GM23338 (cell line): ENCODE measurements around the gene ING5. TPM values are rescaled to one million over a fixed set of nuclear protein-coding genes. Genes with fewer than 3 reads are reported as not detected.

Experiments
- ATAC-seq: fragments of 200-7000 bp; cut with Tn5 transposase; 3 replicates; pipeline ENCODE4 v1.9.1; 2020
- DNase-seq: peaks from one replicate; pipeline ENCODE4 v3.0.0-alpha.2; 2015; ENCODE audit warnings: low spot score
- H2AFZ ChIP-seq: fragments of 200-600 bp; sonication (generic); 2 replicates; pipeline ENCODE4 v1.8.0; 2016; ENCODE audit warnings: antibody characterized with exemption, mild to moderate bottlenecking, moderate library complexity
- H3F3A ChIP-seq: fragments of 200-600 bp; sonication (generic); replicated peaks from 2 replicates; pipeline ENCODE4 v1.8.0; 2017; ENCODE audit warnings: antibody characterized with exemption, mixed run types, low read depth
- H3K27ac ChIP-seq: fragments of 200-600 bp; sonication (generic); 2 replicates; pipeline ENCODE4 v1.6.1; 2016; ENCODE audit warnings: low read depth
- H3K27me3 ChIP-seq: fragments of 200-600 bp; sonication (generic); 2 replicates; pipeline ENCODE4 v1.8.0; 2016; ENCODE audit warnings: mild to moderate bottlenecking, mixed run types, moderate library complexity; ENCODE audit not compliant: insufficient read depth
- H3K36me3 ChIP-seq: fragments of 200-600 bp; sonication (generic); 2 replicates; pipeline ENCODE4 v1.8.0; 2016; ENCODE audit warnings: mild to moderate bottlenecking; ENCODE audit not compliant: insufficient read depth
- H3K4me1 ChIP-seq: fragments of 200-600 bp; sonication (generic); 2 replicates; pipeline ENCODE4 v1.8.0; 2016; ENCODE audit warnings: mild to moderate bottlenecking, moderate library complexity; ENCODE audit not compliant: insufficient read depth
- H3K4me2 ChIP-seq: fragments of 200-600 bp; sonication (generic); 2 replicates; pipeline ENCODE4 v1.7.1; 2017; ENCODE audit warnings: mixed run types
- H3K4me3 ChIP-seq: fragments of 200-600 bp; sonication (generic); 2 replicates; pipeline ENCODE4 v1.6.1; 2016; ENCODE audit warnings: mixed run types
- H3K79me2 ChIP-seq: fragments of 200-600 bp; sonication (generic); replicated peaks from 2 replicates; pipeline ENCODE4 v1.8.0; 2017; ENCODE audit warnings: mild to moderate bottlenecking; ENCODE audit not compliant: insufficient read depth
- H3K9me2 ChIP-seq: fragments of 200-600 bp; sonication (generic); 2 replicates; pipeline ENCODE4 v1.8.0; 2017; ENCODE audit not compliant: insufficient read depth
- H4K20me1 ChIP-seq: fragments of 200-600 bp; sonication (generic); replicated peaks from 2 replicates; pipeline ENCODE4 v1.8.0; 2017; ENCODE audit warnings: mild to moderate bottlenecking; ENCODE audit not compliant: insufficient read depth
- H3K27ac Mint-ChIP-seq: 2 replicates; pipeline ENCODE4 v1.8.0; 2020; ENCODE audit warnings: inconsistent platforms, mild to moderate bottlenecking, moderate library complexity, mixed read lengths
- H3K27me3 Mint-ChIP-seq: 3 replicates; pipeline ENCODE4 v1.8.0; 2022; ENCODE audit warnings: low read depth, mild to moderate bottlenecking, moderate library complexity, mixed read lengths, inconsistent platforms; ENCODE audit not compliant: insufficient read depth, poor library complexity
- H3K36me3 Mint-ChIP-seq: 3 replicates; pipeline ENCODE4 v1.8.0; 2021; ENCODE audit warnings: low read depth, mild to moderate bottlenecking, inconsistent platforms, moderate library complexity, mixed read lengths
- H3K4me1 Mint-ChIP-seq: 3 replicates; pipeline ENCODE4 v1.8.0; 2020; ENCODE audit warnings: mild to moderate bottlenecking, inconsistent platforms, mixed read lengths
- H3K4me3 Mint-ChIP-seq: 3 replicates; pipeline ENCODE4 v1.8.0; 2021; ENCODE audit warnings: moderate library complexity, mild to moderate bottlenecking, inconsistent platforms, mixed read lengths
- H3K9me3 Mint-ChIP-seq: 3 replicates; pipeline ENCODE4 v1.8.0; 2020; ENCODE audit warnings: moderate library complexity, mild to moderate bottlenecking, inconsistent platforms, mixed read lengths
- CREB1 ChIP-seq: fragments of 250-450 bp; sonication (Bioruptor Pico); IDR thresholded peaks from 2 replicates; pipeline ENCODE4 v1.5.0; 2020; ENCODE audit warnings: low read depth, mild to moderate bottlenecking, moderate library complexity
- CTCF ChIP-seq, 2 experiments: fragments of 200-600 bp in 1 of 2; sonication (generic) in 1 of 2; conservative IDR thresholded peaks; 2 replicates each; pipeline versions ENCODE4 v1.5.1 to v1.6.1; 2016 to 2017; ENCODE audit warnings: antibody characterized with exemption in 2 of 2, low read depth in 2 of 2, mild to moderate bottlenecking in 2 of 2, moderate library complexity in 1 of 2
- ETS1 ChIP-seq: IDR thresholded peaks from 2 replicates; pipeline ENCODE4 v1.6.1; 2016; ENCODE audit warnings: antibody characterized with exemption
- EZH2 ChIP-seq: fragments of 200-600 bp; sonication (generic); IDR thresholded peaks from one replicate; pipeline ENCODE4 v1.8.0; 2017; ENCODE audit warnings: antibody characterized with exemption, mild to moderate bottlenecking, low read depth; ENCODE audit not compliant: unreplicated experiment
- EZH2phosphoT487 ChIP-seq: fragments of 200-600 bp; sonication (generic); IDR thresholded peaks from one replicate; pipeline ENCODE4 v1.8.1; 2018; ENCODE audit warnings: antibody characterized with exemption; ENCODE audit not compliant: unreplicated experiment
- JUNB ChIP-seq: IDR thresholded peaks from one replicate; pipeline ENCODE4 v1.6.1; 2016; ENCODE audit warnings: antibody characterized with exemption; ENCODE audit not compliant: unreplicated experiment
- NANOG ChIP-seq: IDR thresholded peaks from 2 replicates; pipeline ENCODE4 v1.6.1; 2016; ENCODE audit warnings: antibody characterized with exemption, borderline replicate concordance
- POLR2AphosphoS5 ChIP-seq: IDR thresholded peaks from 2 replicates; pipeline ENCODE4 v1.6.1; 2016; ENCODE audit warnings: antibody characterized with exemption, low read depth
- REST ChIP-seq: IDR thresholded peaks from one replicate; pipeline ENCODE4 v1.6.1; 2018; ENCODE audit warnings: antibody characterized with exemption; ENCODE audit not compliant: unreplicated experiment
- STAT1 ChIP-seq: IDR thresholded peaks from one replicate; pipeline ENCODE4 v1.6.1; 2016; ENCODE audit warnings: antibody characterized with exemption; ENCODE audit not compliant: unreplicated experiment
- ZNF114 ChIP-seq: fragments of 250-450 bp; sonication (Bioruptor Pico); IDR thresholded peaks from 2 replicates; pipeline ENCODE4 v1.5.0; 2020; ENCODE audit warnings: mild to moderate bottlenecking, moderate library complexity
- ZNF331 ChIP-seq: fragments of 250-450 bp; sonication (Bioruptor Pico); IDR thresholded peaks from 2 replicates; pipeline ENCODE4 v1.5.0; 2020; ENCODE audit warnings: low read depth, mild to moderate bottlenecking, moderate library complexity
- ZNF462 ChIP-seq: fragments of 250-450 bp; sonication (Bioruptor Pico); IDR thresholded peaks from 2 replicates; pipeline ENCODE4 v1.5.0; 2020; ENCODE audit warnings: mild to moderate bottlenecking, moderate library complexity
- polyA plus RNA-seq: library from polyadenylated mRNA; unstranded; fragments of >200 nt; fragmentation: Nextera tagmentation; extraction: Ambion mirVana; gene quantifications from 2 replicates; pipeline ENCODE4 v1.2.1, GENCODE V29; 2016
- total RNA-seq: library from RNA; depleted of rRNA; stranded (reverse); fragments of >200 nt; shearing (Covaris generic); gene quantifications from 2 replicates; pipeline ENCODE4 v1.2.3, GENCODE V29; 2014

The ING5 gene
- total and polyA plus RNA-seq, 2 experiments from 2014 or later: 25.7 to 42.5 TPM

GRCh38 chr2:241773511-241774418 lies 71.9 kb downstream of the ING5 start:
- H3K4me1 Mint-ChIP-seq: peaks cover 27% of the 10 kb centered on the region
- ATAC-seq (no peak), DNase-seq (no peak)
- Histone ChIP-seq H3K4me1 (peaks cover 6% of the 10 kb centered on the region; the same call in 1 of the 2 replicates), H3K27me3 (no peaks in the 10 kb centered on the region), H3K9me2 (no peaks in the 10 kb centered on the region), H4K20me1 (no peaks in the 10 kb centered on the region), H3K4me3 (no peak overlapping the region), H3F3A (no peaks in the 10 kb centered on the region), H3K79me2 (no peaks in the 10 kb centered on the region), H3K36me3 (no peaks in the 10 kb centered on the region), H3K27ac (no peak overlapping the region), H2AFZ (no peak overlapping the region), H3K4me2 (no peak overlapping the region)
- H3K27me3 Mint-ChIP-seq: peaks cover 11% of the 10 kb centered on the region
- H3K4me3 Mint-ChIP-seq: no peak overlapping the region
- H3K27ac Mint-ChIP-seq: no peak overlapping the region
- H3K36me3 Mint-ChIP-seq: peaks cover 3% of the 10 kb centered on the region
- TF ChIP-seq CREB1 (CRISPR knock-in tag): no peak
- no peak for TF ChIP-seq ETS1
- no peak for TF ChIP-seq CTCF (conservative IDR thresholded peaks at IDR 0.05; ENCODE audit: low read depth in 2 of 2)
- no peak for TF ChIP-seq REST
- no peak for TF ChIP-seq JUNB
- TF ChIP-seq EZH2: no peak
- TF ChIP-seq EZH2phosphoT487: no peak
- no peak for TF ChIP-seq ZNF331 (CRISPR knock-in tag)
- TF ChIP-seq STAT1: no peak
- TF ChIP-seq ZNF462 (CRISPR knock-in tag): no peak
- no peak for TF ChIP-seq ZNF114
- no peak for TF ChIP-seq POLR2AphosphoS5
- TF ChIP-seq NANOG: no peak
- H3K9me3 Mint-ChIP-seq: peaks cover 7% of the 10 kb centered on the region; the same call in 2 of the 3 replicates
